Right lobe of liver (tissue), 6 donors: ENCODE data around the gene SHKBP1. TPM values are rescaled to one million over a fixed set of nuclear protein-coding genes. Genes with fewer than 3 reads are reported as not detected.
A peak's percentile ranks its signal among the peaks of the same experiment; 100 is the strongest.

Experiments used
- ATAC-seq, 4 donors: fragments of 200-7000 bp; cut with Tn5 transposase; one replicate each; pipeline ENCODE4 v1.9.1; 2020; ENCODE audit warnings: mild to moderate bottlenecking in 4 of 4, moderate library complexity in 4 of 4
- DNase-seq, 3 donors: peaks; one replicate each; pipeline ENCODE4 v3.0.0-alpha.2; 2020
- H3K27ac ChIP-seq, 3 donors: fragments of 200-600 bp; one replicate each; pipeline ENCODE4 v1.8.0; 2022
- H3K27me3 ChIP-seq, 2 donors: fragments of 200-600 bp; one replicate each; pipeline ENCODE4 v1.8.0; 2022
- H3K36me3 ChIP-seq, 4 donors: fragments of 200-600 bp; sonication (generic) in 1 of 4; one replicate each; pipeline versions ENCODE4 v1.5.1 to v1.8.0; 2017 to 2022; ENCODE audit warnings: control low read depth in 1 of 4
- H3K4me1 ChIP-seq, 4 donors: fragments of 200-600 bp; sonication (generic) in 1 of 4; one replicate each; pipeline versions ENCODE4 v1.5.1 to v1.8.0; 2017 to 2022; ENCODE audit warnings: control low read depth in 1 of 4
- H3K4me3 ChIP-seq, 3 donors: fragments of 200-600 bp; one replicate each; pipeline ENCODE4 v1.8.0; 2022
- H3K9me3 ChIP-seq, 4 donors: fragments of 200-600 bp; sonication (generic) in 1 of 4; one replicate each; pipeline versions ENCODE4 v1.5.1 to v1.8.0; 2017 to 2022; ENCODE audit warnings: control low read depth in 1 of 4
- POLR2A ChIP-seq: fragments of 450-650 bp; IDR thresholded peaks from one replicate; pipeline ENCODE4 v1.6.1; 2017; ENCODE audit warnings: antibody characterized with exemption, mild to moderate bottlenecking
- WGBS: methylation state at CpG from one replicate; pipeline ENCODE4 v1.1.6; 2018; ENCODE audit warnings: low coverage, low lambda C conversion rate; ENCODE audit not compliant: insufficient coverage; ENCODE audit errors: missing lambda C conversion rate; 5-methylcytosine and 5-hydroxymethylcytosine counted together
- intact Hi-C, 2 donors: fragments of 100-400 bp; cut with DNase I; formaldehyde crosslinking; loops; one replicate each; pipeline versions ENCODE4 v1.11.2 to v1.14.1; 2022
- total RNA-seq, 6 experiments: library from RNA; depleted of rRNA in 2 of 6; stranded (reverse); fragments of >200 nt in 2 of 6; fragmentation: NEBNext Ultra II Directional in 3 of 6; extraction: Animal tissue kit (Norgen Biotek cat#: 25700) in 3 of 6; gene quantifications; one replicate each; pipeline versions ENCODE4 v1.1.0 to v1.2.4, GENCODE V29; 2016 to 2023
- TF ChIP-seq, protein P1 (sequence below), 4 donors: fragments of 200-600 bp in 3 of 4; fragments of 450-650 bp in 1 of 4; IDR thresholded peaks; one replicate each; pipeline versions ENCODE4 v1.5.1 to v1.8.0; 2016 to 2022; ENCODE audit warnings: antibody characterized with exemption in 4 of 4, mild to moderate bottlenecking in 2 of 4
- donor health status: DM: no; HTN: yes; CAD: no.
- donor health status: DM: no; HTN: no; CAD: no.
- donor health status: DM: no; HTN: no; CAD: no.
- donor health status: DM: no; HTN: yes; CAD: no.
- donor health status: DM: no; HTN: yes; CAD: no.

SHKBP1 gene
- total RNA-seq, 6 experiments from 2014 or later, result 16.1 to 29.0 (median 22.4) TPM

DNA sequence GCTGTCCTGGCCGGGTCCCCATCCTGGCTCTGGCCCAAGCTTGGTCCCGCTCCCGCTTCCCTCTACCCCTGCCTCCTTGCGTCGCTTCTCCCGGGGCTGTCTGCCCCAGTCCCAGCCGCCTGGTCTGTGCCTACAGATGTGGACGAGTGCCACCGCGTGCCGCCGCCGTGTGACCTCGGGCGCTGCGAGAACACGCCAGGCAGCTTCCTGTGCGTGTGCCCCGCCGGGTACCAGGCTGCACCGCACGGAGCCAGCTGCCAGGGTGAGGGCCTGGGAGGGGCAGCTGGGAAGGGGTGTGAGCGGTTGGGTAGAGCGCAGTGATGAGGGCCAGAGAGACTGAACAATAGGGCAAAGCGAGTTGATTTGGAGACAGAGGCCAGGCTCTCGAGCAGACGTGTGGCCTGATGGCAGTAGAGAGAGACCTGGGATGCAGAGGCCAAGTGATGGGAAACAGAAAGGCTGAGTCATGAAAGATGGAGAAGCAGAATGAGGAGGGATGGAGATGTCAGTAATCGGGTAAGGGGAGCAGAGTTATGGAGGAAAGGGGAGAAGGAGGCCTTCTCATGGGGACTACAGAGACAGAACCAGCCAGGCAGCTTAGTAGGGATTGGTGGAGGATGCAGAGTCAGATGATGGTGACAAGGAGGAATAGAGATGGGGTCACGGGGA, 33.9 kb downstream of the SHKBP1 start:
- peak in 2 of 3 donors; percentile 65 to 76 for DNase-seq
- Histone ChIP-seq H3K36me3 (no peaks in the 10 kb centered on the region), H3K27me3 (peaks cover 0 to 3% of the 10 kb centered on the region in 2 donors), H3K27ac (no peak overlapping the region), H3K4me1 (peaks cover 0 to 15% (median 0%) of the 10 kb centered on the region in 4 donors), H3K9me3 (no peaks in the 10 kb centered on the region), H3K4me3 (peak overlapping the region in 2 of 3 donors; percentile 16 to 57)
- intact Hi-C loops, result no loop called here
- peak in 3 of 4 donors; percentile 7 to 16 (median 13) for ATAC-seq
- WGBS, result 21% methylated on average over 29 of the region's 29 CpGs
- TF ChIP-seq POLR2A, result no peak
- TF ChIP-seq, protein P1, sequence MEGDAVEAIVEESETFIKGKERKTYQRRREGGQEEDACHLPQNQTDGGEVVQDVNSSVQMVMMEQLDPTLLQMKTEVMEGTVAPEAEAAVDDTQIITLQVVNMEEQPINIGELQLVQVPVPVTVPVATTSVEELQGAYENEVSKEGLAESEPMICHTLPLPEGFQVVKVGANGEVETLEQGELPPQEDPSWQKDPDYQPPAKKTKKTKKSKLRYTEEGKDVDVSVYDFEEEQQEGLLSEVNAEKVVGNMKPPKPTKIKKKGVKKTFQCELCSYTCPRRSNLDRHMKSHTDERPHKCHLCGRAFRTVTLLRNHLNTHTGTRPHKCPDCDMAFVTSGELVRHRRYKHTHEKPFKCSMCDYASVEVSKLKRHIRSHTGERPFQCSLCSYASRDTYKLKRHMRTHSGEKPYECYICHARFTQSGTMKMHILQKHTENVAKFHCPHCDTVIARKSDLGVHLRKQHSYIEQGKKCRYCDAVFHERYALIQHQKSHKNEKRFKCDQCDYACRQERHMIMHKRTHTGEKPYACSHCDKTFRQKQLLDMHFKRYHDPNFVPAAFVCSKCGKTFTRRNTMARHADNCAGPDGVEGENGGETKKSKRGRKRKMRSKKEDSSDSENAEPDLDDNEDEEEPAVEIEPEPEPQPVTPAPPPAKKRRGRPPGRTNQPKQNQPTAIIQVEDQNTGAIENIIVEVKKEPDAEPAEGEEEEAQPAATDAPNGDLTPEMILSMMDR (IDR thresholded peaks at IDR 0.05), result no peak

DNA sequence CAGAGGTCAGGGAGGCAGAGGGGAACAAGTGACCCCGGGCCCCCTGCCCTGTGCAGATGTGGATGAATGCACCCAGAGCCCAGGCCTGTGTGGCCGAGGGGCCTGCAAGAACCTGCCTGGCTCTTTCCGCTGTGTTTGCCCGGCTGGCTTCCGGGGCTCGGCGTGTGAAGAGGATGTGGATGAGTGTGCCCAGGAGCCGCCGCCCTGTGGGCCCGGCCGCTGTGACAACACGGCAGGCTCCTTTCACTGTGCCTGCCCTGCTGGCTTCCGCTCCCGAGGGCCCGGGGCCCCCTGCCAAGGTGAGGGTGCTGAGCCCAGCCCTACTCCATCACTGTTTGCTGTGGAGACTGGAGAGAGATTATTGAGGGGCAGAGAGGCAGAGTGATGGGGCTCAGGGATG, 34.4 kb downstream of the SHKBP1 start:
- DNase-seq, result no peak
- TF ChIP-seq, protein P1 (IDR thresholded peaks at IDR 0.05), result no peak
- no peak for TF ChIP-seq POLR2A
- H3K27me3 ChIP-seq, result peaks cover 0 to 3% of the 10 kb centered on the region in 2 donors
- H3K9me3 ChIP-seq, result no peaks in the 10 kb centered on the region
- peaks cover 0 to 10% (median 0%) of the 10 kb centered on the region in 4 donors for H3K4me1 ChIP-seq
- no peak overlapping the region for H3K4me3 ChIP-seq
- H3K36me3 ChIP-seq, result no peaks in the 10 kb centered on the region
- no peak for ATAC-seq
- no peak overlapping the region for H3K27ac ChIP-seq
- WGBS, result 96% methylated on average over 8 of the region's 15 CpGs
- intact Hi-C loops, result no loop called here

DNA sequence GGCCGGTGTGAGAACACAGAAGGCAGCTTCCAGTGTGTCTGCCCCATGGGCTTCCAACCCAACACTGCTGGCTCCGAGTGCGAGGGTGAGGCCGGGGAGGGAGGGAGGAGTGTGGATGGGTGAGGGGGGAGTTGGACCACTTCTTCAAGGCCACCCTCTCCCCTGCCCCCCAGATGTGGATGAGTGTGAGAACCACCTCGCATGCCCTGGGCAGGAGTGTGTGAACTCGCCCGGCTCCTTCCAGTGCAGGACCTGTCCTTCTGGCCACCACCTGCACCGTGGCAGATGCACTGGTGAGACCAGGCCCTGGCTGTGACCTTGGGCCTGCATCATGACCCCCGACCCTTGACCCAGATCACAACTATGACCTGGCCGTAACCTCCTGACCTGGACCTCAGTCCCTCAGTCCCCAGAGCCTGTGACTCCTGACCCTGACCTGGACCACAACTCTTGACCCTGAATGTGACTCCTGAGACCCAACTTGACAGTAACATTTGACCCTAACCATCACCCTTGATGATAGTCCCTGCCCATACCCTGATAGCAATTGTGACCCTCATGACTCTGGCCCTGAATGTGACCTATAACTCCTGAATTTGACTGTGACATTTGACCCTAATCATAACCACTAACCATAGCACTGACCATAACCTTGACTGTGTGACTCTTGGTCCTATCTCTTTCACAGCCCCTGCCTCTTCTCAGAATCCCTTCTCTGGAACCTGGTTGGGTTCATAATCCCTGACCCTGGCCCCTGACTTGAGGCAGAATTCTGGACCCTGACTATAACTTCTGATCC, 35.4 kb downstream of the SHKBP1 start:
- DNase-seq (no peak), ATAC-seq (no peak)
- Histone ChIP-seq H3K36me3 (no peaks in the 10 kb centered on the region), H3K27ac (no peak overlapping the region), H3K4me3 (no peak overlapping the region), H3K4me1 (peaks cover 0 to 10% (median 0%) of the 10 kb centered on the region in 4 donors), H3K27me3 (peaks cover 0 to 3% of the 10 kb centered on the region in 2 donors), H3K9me3 (no peaks in the 10 kb centered on the region)
- WGBS, result 100% methylated on average over 1 of the region's 10 CpGs
- intact Hi-C loops, result no loop called here
- TF ChIP-seq, protein P1 (IDR thresholded peaks at IDR 0.05), result no peak
- no peak for TF ChIP-seq POLR2A

DNA sequence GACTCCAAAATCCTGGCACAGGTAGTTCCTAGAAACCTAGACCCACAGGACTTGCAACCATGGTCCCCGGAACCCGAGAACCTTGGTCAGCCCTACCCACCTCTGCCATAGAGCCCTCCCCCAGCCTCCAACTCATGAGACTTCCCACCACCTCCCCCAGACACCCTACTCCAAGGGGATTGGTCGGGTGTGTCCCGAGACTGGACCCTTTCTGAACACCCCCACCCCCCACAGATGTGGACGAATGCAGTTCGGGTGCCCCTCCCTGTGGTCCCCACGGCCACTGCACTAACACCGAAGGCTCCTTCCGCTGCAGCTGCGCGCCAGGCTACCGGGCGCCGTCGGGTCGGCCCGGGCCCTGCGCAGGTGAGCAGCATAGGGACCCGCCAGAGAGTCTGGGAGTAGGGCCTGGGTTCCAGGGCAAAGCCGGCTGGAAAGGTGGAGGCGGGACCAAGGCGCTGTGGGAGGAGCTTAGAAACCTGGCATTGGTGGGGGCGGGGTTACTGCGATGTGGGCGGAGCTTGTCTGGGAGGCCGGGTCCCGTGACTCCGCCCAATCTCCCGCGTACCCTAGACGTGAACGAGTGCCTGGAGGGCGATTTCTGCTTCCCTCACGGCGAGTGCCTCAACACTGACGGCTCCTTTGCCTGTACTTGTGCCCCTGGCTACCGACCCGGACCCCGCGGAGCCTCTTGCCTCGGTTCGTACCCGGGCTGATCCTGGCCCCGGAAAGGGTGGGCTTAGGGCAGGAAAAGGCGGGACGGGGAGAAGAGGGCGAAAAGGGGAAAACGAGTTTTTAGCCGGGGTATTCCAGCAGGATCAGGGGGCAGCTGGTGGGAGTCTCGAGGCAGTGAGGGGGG, 36.4 kb downstream of the SHKBP1 start:
- H3K4me3 ChIP-seq, result peak overlapping the region in 1 of 3 donors; percentile 45
- 19% methylated on average over 28 of the region's 50 CpGs for WGBS
- H3K9me3 ChIP-seq, result no peaks in the 10 kb centered on the region
- H3K4me1 ChIP-seq, result peaks cover 0 to 10% (median 0%) of the 10 kb centered on the region in 4 donors
- no peak for ATAC-seq
- H3K27me3 ChIP-seq, result peaks cover 0 to 3% of the 10 kb centered on the region in 2 donors
- DNase-seq, result peak in 1 of 3 donors; percentile 58
- no peak overlapping the region for H3K27ac ChIP-seq
- intact Hi-C loops, result no loop called here
- TF ChIP-seq POLR2A, result no peak
- TF ChIP-seq, protein P1 (IDR thresholded peaks at IDR 0.05), result no peak
- no peaks in the 10 kb centered on the region for H3K36me3 ChIP-seq
